K562 (cell line): ENCODE results near the gene RPL22. TPM values are rescaled to one million over a fixed set of nuclear protein-coding genes. Genes with fewer than 3 reads are reported as not detected.

Experiments
- ATAC-seq: fragments of 200-7000 bp; cut with Tn5 transposase; 3 replicates; pipeline ENCODE4 v1.9.1; 2020; ENCODE audit warnings: moderate library complexity
- BruUV-seq: library from RNA; stranded (reverse); fragments of 400-500 nt; replicated peaks from 2 replicates; lab custom pipeline; 2021; lab: Mats Ljungman, UMichigan
- CTCF ChIA-PET: fragments of 300-600 bp; formaldehyde crosslinking; extraction: SDS; loops from one replicate; lab custom pipeline; 2021; ENCODE audit warnings: low intra/inter-chr PET ratio; lab: Yijun Ruan, JAX
- POLR2A ChIA-PET: fragments of 300-600, 350-650 bp; sonication (Branson Sonifier 250); formaldehyde crosslinking; extraction: SDS; loops from one replicate; lab custom pipeline; 2021; ENCODE audit warnings: antibody characterized with exemption, inconsistent platforms; lab: Yijun Ruan, JAX
- DNase-seq, 4 experiments: peaks; one replicate each; pipeline versions ENCODE4 v3.0.0 to v3.0.0-alpha.2; 2011 to 2018; ENCODE audit warnings: low spot score in 3 of 4, mixed read lengths in 3 of 4; ENCODE audit errors: extremely low read depth in 1 of 4
- FAIRE-seq: peaks from 2 replicates; lab custom pipeline; 2011; peaks lifted over from hg19 to GRCh38; lab: Jason Lieb, UNC
- H2AFZ ChIP-seq: 2 replicates; pipeline ENCODE4 v1.6.0; 2011; ENCODE audit warnings: low read depth, low read length, control low read depth, inconsistent platforms
- H3K27ac ChIP-seq: fragments of 200-600 bp; 3 replicates; pipeline ENCODE4 v1.8.0; 2011; ENCODE audit warnings: low read depth, mild to moderate bottlenecking, control low read depth, inconsistent platforms, low read length, moderate library complexity, mixed read lengths; ENCODE audit errors: extremely low read depth
- H3K27me3 ChIP-seq, 2 experiments: fragments of 300-600 bp in 1 of 2; 2 replicates in 1 of 2; 3 replicates in 1 of 2; pipeline versions ENCODE4 v1.6.0 to v1.8.0; 2011; ENCODE audit warnings: inconsistent platforms in 2 of 2, low read length in 2 of 2, mild to moderate bottlenecking in 1 of 2, mixed read lengths in 1 of 2, moderate library complexity in 1 of 2; ENCODE audit not compliant: control insufficient read depth in 2 of 2, insufficient read depth in 2 of 2
- H3K36me3 ChIP-seq: fragments of 300-600 bp; 3 replicates; pipeline ENCODE4 v1.8.0; 2011; ENCODE audit warnings: mild to moderate bottlenecking, low read length, inconsistent platforms; ENCODE audit not compliant: control insufficient read depth, insufficient read depth
- H3K4me1 ChIP-seq, 2 experiments: fragments of 200-600 bp in 1 of 2; replicated peaks in 1 of 2; 2 replicates in 1 of 2; 3 replicates in 1 of 2; pipeline versions ENCODE4 v1.5.1 to v1.8.0; 2011; ENCODE audit warnings: inconsistent platforms in 2 of 2, low read length in 2 of 2, mild to moderate bottlenecking in 1 of 2, mixed read lengths in 1 of 2, moderate library complexity in 1 of 2; ENCODE audit not compliant: control insufficient read depth in 2 of 2, insufficient read depth in 2 of 2
- H3K4me2 ChIP-seq: 2 replicates; pipeline ENCODE4 v1.6.1; 2011; ENCODE audit warnings: low read length, control low read depth, inconsistent platforms, mixed read lengths; ENCODE audit not compliant: insufficient read depth
- H3K4me3 ChIP-seq: fragments of 200-600 bp; sonication (generic), shearing (Covaris generic); 2 replicates; pipeline ENCODE4 v1.5.1; 2016; ENCODE audit warnings: control low read depth, inconsistent platforms
- H3K79me2 ChIP-seq: fragments of 200-600 bp; 3 replicates; pipeline ENCODE4 v1.8.0; 2011; ENCODE audit warnings: low read length, inconsistent platforms; ENCODE audit not compliant: control insufficient read depth, insufficient read depth
- H3K9ac ChIP-seq, 2 experiments: 2 replicates each; pipeline versions ENCODE4 v1.6.0 to v1.6.1; 2011; ENCODE audit warnings: low read depth in 2 of 2, low read length in 2 of 2, control low read depth in 1 of 2, inconsistent platforms in 1 of 2, mild to moderate bottlenecking in 1 of 2, mixed read lengths in 1 of 2; ENCODE audit not compliant: insufficient read depth in 1 of 2
- H3K9me1 ChIP-seq: one replicate; pipeline ENCODE4 v1.6.0; 2011; ENCODE audit warnings: inconsistent platforms, mild to moderate bottlenecking, low read length, moderate library complexity; ENCODE audit not compliant: control insufficient read depth, insufficient read depth
- H3K9me3 ChIP-seq: replicated peaks from 2 replicates; pipeline ENCODE4 v1.5.1; 2011; ENCODE audit warnings: low read depth, low read length, inconsistent platforms; ENCODE audit not compliant: control insufficient read depth, insufficient read depth
- H4K20me1 ChIP-seq: replicated peaks from 2 replicates; pipeline ENCODE4 v1.6.1; 2011; ENCODE audit warnings: low read length, inconsistent platforms, mixed read lengths; ENCODE audit not compliant: control insufficient read depth, insufficient read depth
- FIP1L1 ChIP-seq: fragments of 200-400 bp; formaldehyde crosslinking; IDR thresholded peaks from 2 replicates; pipeline ENCODE4 v1.6.1; 2018; ENCODE audit warnings: mild to moderate bottlenecking, low read depth, low read length; ENCODE audit not compliant: poor library complexity, severe bottlenecking
- IRF1 ChIP-seq: sonication (generic); formaldehyde crosslinking; IDR thresholded peaks from 2 replicates; pipeline ENCODE4 v1.8.0; 2022; ENCODE audit warnings: missing genetic modification reagents, mild to moderate bottlenecking, borderline replicate concordance
- NEUROD1 ChIP-seq: fragments of 150-350 bp; IDR thresholded peaks from 2 replicates; pipeline ENCODE4 v1.6.1; 2014; ENCODE audit warnings: borderline replicate concordance, low read length, low read depth; ENCODE audit not compliant: partially characterized antibody
- NR2C2 ChIP-seq, 2 experiments: fragments of 200-800 bp in 1 of 2; sonication (Bioruptor generic) in 1 of 2; sonication (generic) in 1 of 2; formaldehyde crosslinking in 1 of 2; IDR thresholded peaks; 2 replicates each; pipeline versions ENCODE4 v1.6.1 to v1.8.0; 2016 to 2022; ENCODE audit warnings: mild to moderate bottlenecking in 1 of 2, missing compliant biosample characterization in 1 of 2, missing genetic modification characterization in 1 of 2, missing genetic modification reagents in 1 of 2
- RBM17 ChIP-seq: fragments of 200-400 bp; formaldehyde crosslinking; IDR thresholded peaks from 2 replicates; pipeline ENCODE4 v1.6.1; 2017; ENCODE audit warnings: low read depth, mild to moderate bottlenecking, low read length, borderline replicate concordance
- SMARCB1 ChIP-seq: IDR thresholded peaks from 2 replicates; pipeline ENCODE4 v1.6.1; 2011; ENCODE audit warnings: improper control_type of control experiment, low read depth; ENCODE audit not compliant: insufficient read length
- SUPT5H ChIP-seq: fragments of 450-650 bp; IDR thresholded peaks from 2 replicates; pipeline ENCODE4 v1.6.1; 2016
- TBL1XR1 ChIP-seq, 2 experiments: IDR thresholded peaks; 2 replicates each; pipeline ENCODE4 v1.6.1; 2012; ENCODE audit warnings: improper control_type of control experiment in 2 of 2, low read length in 2 of 2, mild to moderate bottlenecking in 1 of 2
- WGBS: fragments of 100-300 bp; shearing (Covaris generic); methylation state at CpG from one replicate; pipeline ENCODE4 v1.1.6; 2016; ENCODE audit warnings: low coverage, mixed read lengths; ENCODE audit not compliant: insufficient coverage; ENCODE audit errors: missing lambda C conversion rate; 5-methylcytosine and 5-hydroxymethylcytosine counted together
- in situ Hi-C: fragments of 300-500 bp; cut with MboI; formaldehyde crosslinking; loops from 4 replicates; pipeline ENCODE4 v1.15.0; 2018; ENCODE audit warnings: inconsistent platforms, mixed read lengths
- intact Hi-C: fragments of 100-400 bp; cut with micrococcal nuclease; formaldehyde crosslinking; loops from 2 replicates; pipeline ENCODE4 v1.14.2; 2022
- polyA plus RNA-seq, 8 experiments: library from polyadenylated mRNA; depleted of rRNA in 4 of 8; stranded (reverse) in 5 of 8; unstranded in 3 of 8; fragments of >200 nt; fragmentation: Nextera tagmentation in 2 of 8; fragmentation: Illumina TruSeq in 1 of 8; extraction: Ambion mirVana in 2 of 8; extraction: Trizol in 1 of 8; gene quantifications; 2 replicates each; pipeline versions ENCODE4 v1.2.1 to v1.2.3, GENCODE V29; 2011 to 2014; ENCODE audit warnings: inconsistent platforms in 1 of 8, missing spikeins in 1 of 8
- total RNA-seq, 7 experiments: library from RNA; depleted of rRNA in 6 of 7; stranded (reverse); fragments of >200 nt in 6 of 7; fragmentation: Illumina TruSeq in 2 of 7; extraction: Trizol in 2 of 7; gene quantifications; 2 replicates each; pipeline versions ENCODE4 v1.2.1 to v1.2.3, GENCODE V29; 2011 to 2021; ENCODE audit warnings: low replicate concordance in 1 of 7
- TF ChIP-seq, protein P1 (sequence below): fragments of 250-450 bp; sonication (Bioruptor Pico); IDR thresholded peaks from 2 replicates; pipeline ENCODE4 v1.8.0; 2021; ENCODE audit warnings: mild to moderate bottlenecking, moderate library complexity
- TF ChIP-seq, protein P2 (sequence below): IDR thresholded peaks from 2 replicates; pipeline ENCODE4 v1.6.1; 2011; ENCODE audit not compliant: insufficient read length; ENCODE audit errors: extremely low read depth

Gene RPL22
- total and polyA plus RNA-seq, 9 of the 15 experiments (the other 6 are each of a cell fraction or from before 2014, with no cell fraction given): 467 to 1,165 (median 607) TPM

DNA sequence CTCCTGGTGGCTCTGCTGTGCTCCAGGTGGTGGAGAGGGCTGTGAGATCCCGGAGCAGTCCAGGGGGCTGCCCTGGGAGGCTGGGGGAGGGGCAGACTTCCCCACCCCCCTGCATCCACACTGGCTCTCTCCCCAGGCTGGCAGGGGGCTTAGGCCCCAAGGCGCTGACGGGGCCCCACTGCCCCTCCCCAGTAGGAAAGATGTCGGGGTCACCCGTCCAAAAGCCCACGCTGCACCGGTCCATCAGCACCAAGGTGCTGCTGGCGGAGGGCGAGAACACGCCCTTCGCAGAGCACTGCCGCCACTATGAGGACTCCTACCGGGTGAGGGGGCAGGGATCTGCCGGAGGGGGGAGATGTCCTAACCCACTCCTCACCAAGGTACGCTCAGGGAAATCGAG is 12.3 kb upstream of the RPL22 start:
- ATAC-seq (no peak), FAIRE-seq (no peak), DNase-seq (no peak)
- H3K36me3 ChIP-seq: peaks cover 62% of the 10 kb centered on the region; the same call in 2 of the 3 replicates
- no peaks in the 10 kb centered on the region for H3K9me3 ChIP-seq
- no peak overlapping the region for H3K27ac ChIP-seq
- POLR2A ChIA-PET: interaction anchor here (0.6 to 1.9 kb wide), 6 partner anchors 12 to 127 kb away, joined by 3 to 8 read pairs (median 4); partner anchors contain the start of gene RPL22
- peaks cover 4 to 54% of the 10 kb centered on the region in 2 experiments; a peak in 4 of 5 replicates for H3K4me1 ChIP-seq
- TF ChIP-seq SUPT5H: no peak
- TF ChIP-seq, protein P1, sequence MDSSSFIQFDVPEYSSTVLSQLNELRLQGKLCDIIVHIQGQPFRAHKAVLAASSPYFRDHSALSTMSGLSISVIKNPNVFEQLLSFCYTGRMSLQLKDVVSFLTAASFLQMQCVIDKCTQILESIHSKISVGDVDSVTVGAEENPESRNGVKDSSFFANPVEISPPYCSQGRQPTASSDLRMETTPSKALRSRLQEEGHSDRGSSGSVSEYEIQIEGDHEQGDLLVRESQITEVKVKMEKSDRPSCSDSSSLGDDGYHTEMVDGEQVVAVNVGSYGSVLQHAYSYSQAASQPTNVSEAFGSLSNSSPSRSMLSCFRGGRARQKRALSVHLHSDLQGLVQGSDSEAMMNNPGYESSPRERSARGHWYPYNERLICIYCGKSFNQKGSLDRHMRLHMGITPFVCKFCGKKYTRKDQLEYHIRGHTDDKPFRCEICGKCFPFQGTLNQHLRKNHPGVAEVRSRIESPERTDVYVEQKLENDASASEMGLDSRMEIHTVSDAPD (CRISPR knock-in tag): no peak
- TF ChIP-seq IRF1 (CRISPR knock-in tag): no peak
- TF ChIP-seq RBM17: no peak
- no peak for TF ChIP-seq NR2C2 (CRISPR knock-in tag; IDR thresholded peaks at IDR 0.05)
- TF ChIP-seq NR2C2 (tag; IDR thresholded peaks at IDR 0.05): no peak
- no peak for TF ChIP-seq SMARCB1
- TF ChIP-seq NEUROD1: no peak
- TF ChIP-seq FIP1L1: no peak
- TF ChIP-seq, protein P2, sequence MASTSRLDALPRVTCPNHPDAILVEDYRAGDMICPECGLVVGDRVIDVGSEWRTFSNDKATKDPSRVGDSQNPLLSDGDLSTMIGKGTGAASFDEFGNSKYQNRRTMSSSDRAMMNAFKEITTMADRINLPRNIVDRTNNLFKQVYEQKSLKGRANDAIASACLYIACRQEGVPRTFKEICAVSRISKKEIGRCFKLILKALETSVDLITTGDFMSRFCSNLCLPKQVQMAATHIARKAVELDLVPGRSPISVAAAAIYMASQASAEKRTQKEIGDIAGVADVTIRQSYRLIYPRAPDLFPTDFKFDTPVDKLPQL: no peak
- TF ChIP-seq TBL1XR1 (IDR thresholded peaks at IDR 0.05; ENCODE audit: low read length in 2 of 2): no peak
- in situ Hi-C loops (no loop called here), intact Hi-C loops (no loop called here)
- H3K9me1 ChIP-seq: peaks cover 4% of the 10 kb centered on the region
- H4K20me1 ChIP-seq: no peaks in the 10 kb centered on the region
- CTCF ChIA-PET: no interaction called here
- no TSS peak for BruUV-seq
- H3K4me2 ChIP-seq: no peak overlapping the region
- no peaks in the 10 kb centered on the region for H3K27me3 ChIP-seq
- H2AFZ ChIP-seq: no peak overlapping the region
- H3K79me2 ChIP-seq: peaks cover 36% of the 10 kb centered on the region
- WGBS: 94% methylated on average over 10 of the region's 16 CpGs
- 0 out of 4 replicates have a peak overlapping the region, but pooled peaks of 1 of the 2 experiments have one; percentile 21 for H3K9ac ChIP-seq
- no peak overlapping the region for H3K4me3 ChIP-seq
